GM18907 (cell line): ENCODE measurements around the gene DNAH2.

Experiments used
- ATAC-seq: cut with Tn5 transposase; IDR thresholded peaks from one replicate; pipeline ENCODE4 v1.9.1; 2021; ENCODE audit warnings: mild to moderate bottlenecking, moderate library complexity; ENCODE audit not compliant: unreplicated experiment

DNAH2 gene

DNA sequence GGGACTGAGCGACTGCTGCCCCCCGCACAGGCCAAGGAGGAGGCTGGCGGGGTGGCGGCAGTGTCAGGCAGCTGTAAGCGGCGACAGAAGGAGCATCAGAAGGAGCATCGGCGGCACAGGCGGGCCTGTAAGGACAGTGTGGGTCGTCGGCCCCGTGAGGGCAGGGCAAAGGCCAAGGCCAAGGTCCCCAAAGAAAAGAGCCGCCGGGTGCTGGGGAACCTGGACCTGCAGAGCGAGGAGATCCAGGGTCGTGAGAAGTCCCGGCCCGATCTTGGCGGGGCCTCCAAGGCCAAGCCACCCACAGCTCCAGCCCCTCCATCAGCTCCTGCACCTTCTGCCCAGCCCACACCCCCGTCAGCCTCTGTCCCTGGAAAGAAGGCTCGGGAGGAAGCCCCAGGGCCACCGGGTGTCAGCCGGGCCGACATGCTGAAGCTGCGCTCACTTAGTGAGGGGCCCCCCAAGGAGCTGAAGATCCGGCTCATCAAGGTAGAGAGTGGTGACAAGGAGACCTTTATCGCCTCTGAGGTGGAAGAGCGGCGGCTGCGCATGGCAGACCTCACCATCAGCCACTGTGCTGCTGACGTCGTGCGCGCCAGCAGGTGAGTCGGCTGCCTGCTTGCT, 131.7 kb downstream of the DNAH2 start:
- no peak for ATAC-seq

DNA sequence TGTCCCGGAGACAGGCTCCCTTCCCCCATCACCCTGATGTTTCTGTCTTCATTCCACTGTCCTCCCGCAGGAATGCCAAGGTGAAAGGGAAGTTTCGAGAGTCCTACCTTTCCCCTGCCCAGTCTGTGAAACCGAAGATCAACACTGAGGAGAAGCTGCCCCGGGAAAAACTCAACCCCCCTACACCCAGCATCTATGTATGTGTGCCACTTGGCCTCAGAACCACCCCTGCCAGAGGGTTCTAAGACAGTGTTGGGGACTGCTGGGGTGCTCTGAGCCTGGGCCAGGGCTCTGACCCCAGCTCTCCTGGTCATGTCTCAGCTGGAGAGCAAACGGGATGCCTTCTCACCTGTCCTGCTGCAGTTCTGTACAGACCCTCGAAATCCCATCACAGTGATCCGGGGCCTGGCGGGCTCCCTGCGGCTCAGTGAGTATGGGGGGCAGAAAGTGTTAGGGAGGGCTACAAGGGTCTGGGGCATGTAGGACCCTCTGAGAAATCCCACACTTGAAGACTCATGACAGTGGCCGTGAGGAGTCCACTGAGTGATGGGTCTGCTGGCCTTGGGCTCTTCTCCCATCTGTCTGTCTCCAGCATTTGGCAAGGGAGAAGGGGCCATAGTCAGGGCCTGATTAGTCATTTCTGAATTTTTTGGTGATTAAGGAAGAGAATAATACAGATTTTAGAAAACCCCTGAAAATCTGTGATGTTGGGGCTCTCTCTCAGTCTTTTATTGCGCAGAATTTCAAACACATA, 132.4 kb downstream of the DNAH2 start:
- no peak for ATAC-seq

GRCh38 chr17:7850701-7851437, 133.3 kb downstream of the DNAH2 start:
- peak; percentile 10 for ATAC-seq

- peak; percentile 60 for ATAC-seq
These were observed 134.1 kb downstream of the DNAH2 start for GRCh38 chr17:7851438-7852261.

GRCh38 chr17:7852262-7852670, 134.7 kb downstream of the DNAH2 start:
- ATAC-seq, result no peak

DNA sequence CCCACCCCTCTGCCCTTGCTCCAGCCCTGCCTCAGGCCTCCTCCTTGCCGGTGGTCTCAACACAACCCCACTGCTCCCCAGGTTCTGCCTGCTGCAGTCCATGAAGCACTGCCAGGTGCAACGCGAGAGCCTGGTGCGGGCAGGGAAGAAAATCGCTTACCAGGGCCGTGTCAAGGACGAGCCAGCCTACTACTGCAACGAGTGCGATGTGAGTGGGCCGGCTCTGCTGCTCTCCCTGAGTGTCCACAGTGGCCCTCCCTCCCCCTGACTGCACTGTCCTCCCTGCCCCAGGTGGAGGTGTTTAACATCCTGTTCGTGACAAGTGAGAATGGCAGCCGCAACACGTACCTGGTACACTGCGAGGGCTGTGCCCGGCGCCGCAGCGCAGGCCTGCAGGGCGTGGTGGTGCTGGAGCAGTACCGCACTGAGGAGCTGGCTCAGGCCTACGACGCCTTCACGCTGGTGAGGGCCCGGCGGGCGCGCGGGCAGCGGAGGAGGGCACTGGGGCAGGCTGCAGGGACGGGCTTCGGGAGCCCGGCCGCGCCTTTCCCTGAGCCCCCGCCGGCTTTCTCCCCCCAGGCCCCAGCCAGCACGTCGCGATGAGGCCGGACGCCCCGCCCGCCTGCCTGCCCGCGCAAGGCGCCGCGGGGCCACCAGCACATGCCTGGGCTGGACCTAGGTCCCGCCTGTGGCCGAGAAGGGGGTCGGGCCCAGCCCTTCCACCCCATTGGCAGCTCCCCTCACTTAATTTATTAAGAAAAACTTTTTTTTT, 135.6 kb downstream of the DNAH2 start:
- ATAC-seq, result no peak

DNA sequence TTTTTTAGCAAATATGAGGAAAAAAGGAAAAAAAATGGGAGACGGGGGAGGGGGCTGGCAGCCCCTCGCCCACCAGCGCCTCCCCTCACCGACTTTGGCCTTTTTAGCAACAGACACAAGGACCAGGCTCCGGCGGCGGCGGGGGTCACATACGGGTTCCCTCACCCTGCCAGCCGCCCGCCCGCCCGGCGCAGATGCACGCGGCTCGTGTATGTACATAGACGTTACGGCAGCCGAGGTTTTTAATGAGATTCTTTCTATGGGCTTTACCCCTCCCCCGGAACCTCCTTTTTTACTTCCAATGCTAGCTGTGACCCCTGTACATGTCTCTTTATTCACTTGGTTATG, 136.1 kb downstream of the DNAH2 start:
- no peak for ATAC-seq

DNA sequence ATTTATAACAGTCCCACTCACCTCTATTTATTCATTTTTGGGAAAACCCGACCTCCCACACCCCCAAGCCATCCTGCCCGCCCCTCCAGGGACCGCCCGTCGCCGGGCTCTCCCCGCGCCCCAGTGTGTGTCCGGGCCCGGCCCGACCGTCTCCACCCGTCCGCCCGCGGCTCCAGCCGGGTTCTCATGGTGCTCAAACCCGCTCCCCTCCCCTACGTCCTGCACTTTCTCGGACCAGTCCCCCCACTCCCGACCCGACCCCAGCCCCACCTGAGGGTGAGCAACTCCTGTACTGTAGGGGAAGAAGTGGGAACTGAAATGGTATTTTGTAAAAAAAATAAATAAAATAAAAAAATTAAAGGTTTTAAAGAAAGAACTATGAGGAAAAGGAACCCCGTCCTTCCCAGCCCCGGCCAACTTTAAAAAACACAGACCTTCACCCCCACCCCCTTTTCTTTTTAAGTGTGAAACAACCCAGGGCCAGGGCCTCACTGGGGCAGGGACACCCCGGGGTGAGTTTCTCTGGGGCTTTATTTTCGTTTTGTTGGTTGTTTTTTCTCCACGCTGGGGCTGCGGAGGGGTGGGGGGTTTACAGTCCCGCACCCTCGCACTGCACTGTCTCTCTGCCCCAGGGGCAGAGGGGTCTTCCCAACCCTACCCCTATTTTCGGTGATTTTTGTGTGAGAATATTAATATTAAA, 136.7 kb downstream of the DNAH2 start:
- ATAC-seq, result no peak

- ATAC-seq, result no peak
These were observed 137.5 kb downstream of the DNAH2 start, which contains the start of gene TMEM88 for GRCh38 chr17:7854851-7855659. Gene TMEM88, plus strand, starts transcription at chr17:7855066. Its CDS starts 9 bp downstream, at chr17:7855075.

- no peak for ATAC-seq
These were observed 138.1 kb downstream of the DNAH2 start for GRCh38 chr17:7855660-7856010.

DNA sequence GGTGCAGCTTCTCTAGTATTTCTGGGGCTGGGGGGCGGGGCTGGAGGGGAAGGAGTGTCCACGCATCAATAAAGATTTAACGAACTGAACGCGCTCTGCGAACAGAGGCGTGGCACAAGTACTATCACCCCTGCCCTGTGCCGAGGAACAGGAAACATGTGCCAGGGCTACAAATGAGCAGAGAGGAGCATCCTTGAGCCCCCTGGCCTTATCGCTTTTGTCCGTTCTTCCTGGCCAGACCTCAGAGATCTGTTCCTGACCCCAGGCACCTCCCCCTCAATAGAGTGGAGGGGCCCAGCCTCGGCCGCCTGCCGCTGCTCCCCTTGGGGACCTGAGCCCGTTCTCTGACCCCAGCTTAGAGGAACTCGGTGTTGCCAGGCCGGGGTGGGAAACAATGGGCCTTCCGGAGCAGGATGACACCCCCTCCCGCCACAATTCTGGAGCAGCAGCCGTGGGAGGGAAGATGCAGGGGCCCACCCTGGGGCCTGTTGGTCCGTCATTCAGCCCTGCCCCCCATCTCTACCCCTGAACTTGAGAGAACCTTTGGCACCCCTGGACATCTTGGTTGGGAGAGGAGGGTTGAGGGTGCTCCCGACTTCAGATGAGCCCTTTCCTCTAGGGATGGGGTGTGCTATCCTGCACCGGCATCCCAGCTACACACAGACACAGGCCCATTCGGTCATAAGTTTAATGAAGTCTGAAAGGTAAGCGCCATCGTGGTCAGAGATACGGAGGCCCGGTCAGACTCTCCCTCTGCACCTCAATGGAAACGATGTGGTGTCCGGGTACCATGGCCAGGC, 138.7 kb downstream of the DNAH2 start:
- ATAC-seq, result no peak

- peak; percentile 74 for ATAC-seq
These were observed 139.5 kb downstream of the DNAH2 start, which contains the start of gene NAA38 for GRCh38 chr17:7856811-7857712. Gene NAA38, minus strand, starts transcription at chr17:7857559. Its CDS starts 96 bp downstream, at chr17:7857463.

DNA sequence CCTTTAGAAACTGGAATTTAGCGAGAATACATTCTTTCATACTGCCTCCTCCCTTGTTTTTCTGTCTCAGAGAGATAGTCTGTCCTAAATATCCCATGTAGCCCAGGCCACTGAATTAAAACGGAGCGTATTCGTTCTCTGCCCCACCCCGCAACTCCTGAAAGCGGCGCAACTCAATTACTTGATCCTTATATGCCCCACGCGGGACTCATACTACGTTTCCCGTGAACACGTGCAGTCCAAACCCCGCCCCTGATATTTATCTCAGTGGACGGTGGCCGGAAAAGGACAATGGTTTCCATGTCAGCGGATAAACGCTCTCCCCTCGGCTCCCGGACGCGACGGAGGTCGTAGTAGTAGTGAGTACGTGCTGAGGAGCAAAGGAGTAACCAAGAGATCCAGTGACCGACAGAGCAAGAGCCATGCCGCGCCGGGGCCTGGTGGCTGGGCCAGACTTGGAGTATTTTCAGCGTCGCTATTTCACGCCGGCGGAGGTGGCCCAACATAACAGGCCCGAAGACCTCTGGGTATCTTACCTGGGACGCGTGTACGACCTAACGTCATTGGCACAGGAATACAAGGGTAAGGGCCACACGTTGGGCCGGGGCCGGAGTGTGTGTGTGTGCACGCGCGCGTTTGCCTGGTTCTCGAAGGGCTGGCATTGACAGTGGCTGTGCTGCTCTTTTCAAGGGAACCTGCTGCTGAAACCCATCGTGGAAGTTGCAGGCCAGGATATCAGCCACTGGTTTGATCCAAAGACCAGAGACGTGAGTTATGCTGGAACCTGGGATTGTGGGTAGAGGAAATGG, 140.4 kb downstream of the DNAH2 start, which contains the start of gene CYB5D1:
Gene CYB5D1, plus strand, starts transcription at position 291 of the 809 bp plus-strand sequence. Its CDS starts 132 bp downstream, at position 423.
- ATAC-seq, result peak; percentile 49

- no peak for ATAC-seq
These were observed 140.9 kb downstream of the DNAH2 start for GRCh38 chr17:7858522-7858810.

- no peak for ATAC-seq
These were observed 141.5 kb downstream of the DNAH2 start for GRCh38 chr17:7859028-7859427.
